Measurements from ENCODE around the gene TGM6.

The TGM6 gene

DNA sequence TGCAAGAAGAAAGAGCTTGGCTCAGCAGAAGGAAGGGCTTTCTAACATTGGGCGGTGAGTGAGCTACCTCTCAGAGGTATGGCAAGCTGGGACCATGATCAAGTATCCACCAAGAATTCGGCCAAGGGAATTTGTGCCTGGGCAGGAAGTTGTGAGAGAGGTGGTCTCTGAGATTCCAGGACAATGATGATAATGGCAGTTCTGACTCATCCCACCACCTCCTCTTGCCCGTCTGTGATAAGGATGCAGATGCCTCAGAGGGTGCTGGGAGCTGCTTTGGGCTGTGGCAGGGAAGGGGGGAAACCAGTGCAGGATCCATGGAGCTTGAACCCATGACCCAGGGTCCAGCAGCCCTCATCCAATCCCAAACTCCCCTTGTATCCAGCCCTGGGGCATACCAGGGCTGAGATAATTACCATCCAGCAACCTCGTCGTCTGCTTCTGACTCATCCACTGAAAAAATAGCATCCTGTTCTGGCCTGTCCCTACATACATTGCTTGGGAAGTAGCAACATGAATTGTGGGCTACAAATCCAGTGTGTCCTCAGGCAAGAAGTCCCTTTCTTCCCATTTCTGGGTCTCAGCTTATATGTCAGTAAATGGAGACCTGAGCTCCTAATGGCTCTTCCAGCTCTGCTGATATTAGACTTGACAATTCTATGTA is 5.9 kb downstream of the TGM6 start:
- peaks cover 14% of the 10 kb centered on the region for H3K4me1 ChIP-seq (ENCODE audit: insufficient read depth, low read length, poor library complexity, severe bottlenecking)
- H3K27me3 ChIP-seq (ENCODE audit: insufficient read depth, low read length, poor library complexity, severe bottlenecking), result no peaks in the 10 kb centered on the region
- TF ChIP-seq, protein P1, sequence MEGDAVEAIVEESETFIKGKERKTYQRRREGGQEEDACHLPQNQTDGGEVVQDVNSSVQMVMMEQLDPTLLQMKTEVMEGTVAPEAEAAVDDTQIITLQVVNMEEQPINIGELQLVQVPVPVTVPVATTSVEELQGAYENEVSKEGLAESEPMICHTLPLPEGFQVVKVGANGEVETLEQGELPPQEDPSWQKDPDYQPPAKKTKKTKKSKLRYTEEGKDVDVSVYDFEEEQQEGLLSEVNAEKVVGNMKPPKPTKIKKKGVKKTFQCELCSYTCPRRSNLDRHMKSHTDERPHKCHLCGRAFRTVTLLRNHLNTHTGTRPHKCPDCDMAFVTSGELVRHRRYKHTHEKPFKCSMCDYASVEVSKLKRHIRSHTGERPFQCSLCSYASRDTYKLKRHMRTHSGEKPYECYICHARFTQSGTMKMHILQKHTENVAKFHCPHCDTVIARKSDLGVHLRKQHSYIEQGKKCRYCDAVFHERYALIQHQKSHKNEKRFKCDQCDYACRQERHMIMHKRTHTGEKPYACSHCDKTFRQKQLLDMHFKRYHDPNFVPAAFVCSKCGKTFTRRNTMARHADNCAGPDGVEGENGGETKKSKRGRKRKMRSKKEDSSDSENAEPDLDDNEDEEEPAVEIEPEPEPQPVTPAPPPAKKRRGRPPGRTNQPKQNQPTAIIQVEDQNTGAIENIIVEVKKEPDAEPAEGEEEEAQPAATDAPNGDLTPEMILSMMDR (conservative IDR thresholded peaks at IDR 0.05; ENCODE audit: low read length), result no peak
- TF ChIP-seq EZH2phosphoT487 (IDR thresholded peaks at IDR 0.05; ENCODE audit: borderline replicate concordance), result no peak
- H3K9me2 ChIP-seq (replicated peaks; ENCODE audit: low read depth, low read length), result no peaks in the 10 kb centered on the region
- H3K79me2 ChIP-seq (ENCODE audit: insufficient read depth, low read length), result no peaks in the 10 kb centered on the region
- H3K36me3 ChIP-seq (ENCODE audit: insufficient read depth, low read length), result no peaks in the 10 kb centered on the region
- H2AFZ ChIP-seq (ENCODE audit: low read length), result peak overlapping the region; percentile 56; the same call in 1 of the 2 replicates
- H3K9me3 ChIP-seq (ENCODE audit: insufficient read depth, low read depth, low read length), result no peaks in the 10 kb centered on the region; the same call in 1 of the 2 replicates
- H3F3A ChIP-seq (ENCODE audit: low read depth), result no peaks in the 10 kb centered on the region
- H3K4me2 ChIP-seq (ENCODE audit: low read depth, low read length, poor library complexity, severe bottlenecking), result peak overlapping the region; percentile 19
- no peaks in the 10 kb centered on the region for H4K20me1 ChIP-seq (ENCODE audit: insufficient read depth, low read length, poor library complexity, severe bottlenecking)
- H3K9ac ChIP-seq (ENCODE audit: low read depth, low read length, poor library complexity, severe bottlenecking), result no peak overlapping the region
- H3K4me3 ChIP-seq (ENCODE audit: low read length, poor library complexity, severe bottlenecking), result no peak overlapping the region

DNA sequence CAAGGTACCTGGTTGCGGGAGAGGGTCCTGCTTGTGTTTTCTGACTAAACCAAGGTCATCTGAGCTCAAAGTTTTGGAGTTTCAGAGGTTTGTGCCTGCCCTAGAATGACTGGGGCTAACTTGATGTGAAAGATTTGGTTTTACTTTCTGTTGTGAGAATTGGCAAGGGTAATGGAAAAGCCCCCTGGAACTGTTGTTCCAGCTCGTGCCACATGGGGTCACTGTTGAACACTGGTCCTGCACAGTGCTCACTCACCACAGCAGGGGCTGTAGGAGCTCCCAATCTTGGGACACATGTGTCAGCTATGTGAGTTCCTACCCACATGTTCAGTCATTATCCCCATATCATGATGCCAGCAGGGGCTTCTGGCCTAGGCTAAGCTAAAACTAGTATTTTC is 6.5 kb downstream of the TGM6 start:
- H4K20me1 ChIP-seq (ENCODE audit: insufficient read depth, low read length, poor library complexity, severe bottlenecking), result no peaks in the 10 kb centered on the region
- no peaks in the 10 kb centered on the region for H3K9me2 ChIP-seq (replicated peaks; ENCODE audit: low read depth, low read length)
- H3K9ac ChIP-seq (ENCODE audit: low read depth, low read length, poor library complexity, severe bottlenecking), result no peak overlapping the region
- H3K9me3 ChIP-seq (ENCODE audit: insufficient read depth, low read depth, low read length), result no peaks in the 10 kb centered on the region; the same call in 1 of the 2 replicates
- TF ChIP-seq, protein P1 (conservative IDR thresholded peaks at IDR 0.05; ENCODE audit: low read length), result peak; percentile 89
- TF ChIP-seq EZH2phosphoT487 (IDR thresholded peaks at IDR 0.05; ENCODE audit: borderline replicate concordance), result no peak
- peaks cover 9% of the 10 kb centered on the region for H3K4me1 ChIP-seq (ENCODE audit: insufficient read depth, low read length, poor library complexity, severe bottlenecking)
- H3K36me3 ChIP-seq (ENCODE audit: insufficient read depth, low read length), result no peaks in the 10 kb centered on the region
- no peaks in the 10 kb centered on the region for H3K27me3 ChIP-seq (ENCODE audit: insufficient read depth, low read length, poor library complexity, severe bottlenecking)
- H3K79me2 ChIP-seq (ENCODE audit: insufficient read depth, low read length), result no peaks in the 10 kb centered on the region
- H3F3A ChIP-seq (ENCODE audit: low read depth), result no peaks in the 10 kb centered on the region
- peak overlapping the region; percentile 56; the same call in 1 of the 2 replicates for H2AFZ ChIP-seq (ENCODE audit: low read length)
- H3K4me3 ChIP-seq (ENCODE audit: low read length, poor library complexity, severe bottlenecking), result no peak overlapping the region
- peak overlapping the region; percentile 19 for H3K4me2 ChIP-seq (ENCODE audit: low read depth, low read length, poor library complexity, severe bottlenecking)

DNA sequence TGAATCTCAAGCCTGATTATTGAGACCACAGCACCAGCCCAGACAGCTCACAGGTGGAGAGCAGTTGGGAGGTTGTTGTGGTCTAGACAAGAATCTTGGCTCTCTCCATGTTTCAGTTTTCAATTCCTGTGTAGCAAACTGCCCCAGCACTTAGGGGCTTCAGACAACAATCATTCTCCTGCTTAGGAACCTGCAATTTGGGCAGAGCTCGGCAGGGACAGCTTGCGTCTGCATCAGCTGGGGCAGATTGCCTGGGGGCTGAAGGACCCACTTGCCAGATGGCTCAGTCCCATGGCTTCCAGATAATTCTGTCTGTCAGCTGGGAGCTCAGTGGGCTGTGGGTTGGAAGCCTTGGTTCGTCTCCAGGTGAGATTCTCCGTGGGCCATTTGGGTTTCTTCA is 6.9 kb downstream of the TGM6 start:
- H3F3A ChIP-seq (ENCODE audit: low read depth), result no peaks in the 10 kb centered on the region
- H3K4me3 ChIP-seq (ENCODE audit: low read length, poor library complexity, severe bottlenecking), result no peak overlapping the region
- H3K79me2 ChIP-seq (ENCODE audit: insufficient read depth, low read length), result no peaks in the 10 kb centered on the region
- no peak overlapping the region for H2AFZ ChIP-seq (ENCODE audit: low read length)
- H3K9me2 ChIP-seq (replicated peaks; ENCODE audit: low read depth, low read length), result no peaks in the 10 kb centered on the region
- H3K9ac ChIP-seq (ENCODE audit: low read depth, low read length, poor library complexity, severe bottlenecking), result no peak overlapping the region
- peaks cover 7% of the 10 kb centered on the region for H3K4me1 ChIP-seq (ENCODE audit: insufficient read depth, low read length, poor library complexity, severe bottlenecking)
- H4K20me1 ChIP-seq (ENCODE audit: insufficient read depth, low read length, poor library complexity, severe bottlenecking), result no peaks in the 10 kb centered on the region
- no peaks in the 10 kb centered on the region for H3K36me3 ChIP-seq (ENCODE audit: insufficient read depth, low read length)
- no peaks in the 10 kb centered on the region; the same call in 1 of the 2 replicates for H3K9me3 ChIP-seq (ENCODE audit: insufficient read depth, low read depth, low read length)
- no peak overlapping the region for H3K4me2 ChIP-seq (ENCODE audit: low read depth, low read length, poor library complexity, severe bottlenecking)
- H3K27me3 ChIP-seq (ENCODE audit: insufficient read depth, low read length, poor library complexity, severe bottlenecking), result no peaks in the 10 kb centered on the region
- TF ChIP-seq, protein P1 (conservative IDR thresholded peaks at IDR 0.05; ENCODE audit: low read length), result 0 out of 2 replicates have a peak, but pooled peaks have one; percentile 1
- no peak for TF ChIP-seq EZH2phosphoT487 (IDR thresholded peaks at IDR 0.05; ENCODE audit: borderline replicate concordance)

Data from Loucy (cell line).